Muscle layer of duodenum (tissue), 2 donors: ENCODE results near the gene PLXNC1.
A peak's percentile ranks its signal among the peaks of the same experiment; 100 is the strongest.

Experiments used
- H3K27ac ChIP-seq: one replicate; pipeline ENCODE4 v1.7.0; 2013; ENCODE audit warnings: mild to moderate bottlenecking, low read length
- H3K27me3 ChIP-seq: one replicate; pipeline ENCODE4 v1.7.0; 2013; ENCODE audit warnings: low read depth, mild to moderate bottlenecking, control low read depth, low read length
- H3K36me3 ChIP-seq, 2 donors: one replicate each; pipeline ENCODE4 v1.7.0; 2013; ENCODE audit warnings: low read length in 2 of 2, control low read depth in 1 of 2, mild to moderate bottlenecking in 1 of 2; ENCODE audit not compliant: insufficient read depth in 2 of 2, control insufficient read depth in 1 of 2
- H3K4me1 ChIP-seq, 2 donors: one replicate each; pipeline ENCODE4 v1.7.0; 2013; ENCODE audit warnings: low read length in 2 of 2, mild to moderate bottlenecking in 2 of 2, control low read depth in 1 of 2, moderate library complexity in 1 of 2; ENCODE audit not compliant: insufficient read depth in 2 of 2, control insufficient read depth in 1 of 2
- H3K4me3 ChIP-seq, 2 donors: one replicate each; pipeline ENCODE4 v1.7.0; 2013; ENCODE audit warnings: low read length in 2 of 2, low read depth in 1 of 2, mild to moderate bottlenecking in 1 of 2
- H3K9me3 ChIP-seq, 2 donors: one replicate each; pipeline ENCODE4 v1.7.0; 2013; ENCODE audit warnings: low read length in 2 of 2, control low read depth in 1 of 2, mild to moderate bottlenecking in 1 of 2; ENCODE audit not compliant: control insufficient read depth in 1 of 2
- donor health status: healthy.

The PLXNC1 gene

DNA sequence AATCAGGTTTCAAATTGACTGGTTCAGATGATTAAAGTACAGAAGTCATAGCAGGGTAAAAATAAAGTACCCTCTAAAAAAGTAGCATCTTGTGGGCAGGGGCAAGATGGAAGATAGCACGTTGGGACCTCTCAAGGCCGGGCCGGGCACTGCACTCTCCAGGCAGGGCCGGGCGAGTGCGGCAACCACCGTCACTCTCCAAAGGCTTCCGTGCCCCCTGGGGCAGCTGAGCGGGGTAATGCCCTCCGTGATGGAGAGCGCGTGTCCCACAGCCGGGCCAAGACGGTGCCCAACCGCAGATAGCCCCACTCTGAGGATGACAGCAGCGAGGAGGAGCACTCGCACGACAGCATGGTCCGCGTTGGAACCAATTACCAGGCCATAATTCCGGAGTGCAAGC is 8.6 kb upstream of the PLXNC1 start:
- no peak overlapping the region for H3K27ac ChIP-seq
- no peaks in the 10 kb centered on the region for H3K36me3 ChIP-seq
- no peaks in the 10 kb centered on the region for H3K27me3 ChIP-seq
- H3K4me1 ChIP-seq = no peaks in the 10 kb centered on the region
- H3K9me3 ChIP-seq = no peaks in the 10 kb centered on the region
- H3K4me3 ChIP-seq = no peak overlapping the region

- Histone ChIP-seq H3K27ac (no peak overlapping the region), H3K4me1 (no peaks in the 10 kb centered on the region), H3K27me3 (no peaks in the 10 kb centered on the region), H3K9me3 (no peaks in the 10 kb centered on the region), H3K4me3 (no peak overlapping the region), H3K36me3 (no peaks in the 10 kb centered on the region)
Measured at GRCh38 chr12:94140556-94140955, 7.8 kb upstream of the PLXNC1 start.

DNA sequence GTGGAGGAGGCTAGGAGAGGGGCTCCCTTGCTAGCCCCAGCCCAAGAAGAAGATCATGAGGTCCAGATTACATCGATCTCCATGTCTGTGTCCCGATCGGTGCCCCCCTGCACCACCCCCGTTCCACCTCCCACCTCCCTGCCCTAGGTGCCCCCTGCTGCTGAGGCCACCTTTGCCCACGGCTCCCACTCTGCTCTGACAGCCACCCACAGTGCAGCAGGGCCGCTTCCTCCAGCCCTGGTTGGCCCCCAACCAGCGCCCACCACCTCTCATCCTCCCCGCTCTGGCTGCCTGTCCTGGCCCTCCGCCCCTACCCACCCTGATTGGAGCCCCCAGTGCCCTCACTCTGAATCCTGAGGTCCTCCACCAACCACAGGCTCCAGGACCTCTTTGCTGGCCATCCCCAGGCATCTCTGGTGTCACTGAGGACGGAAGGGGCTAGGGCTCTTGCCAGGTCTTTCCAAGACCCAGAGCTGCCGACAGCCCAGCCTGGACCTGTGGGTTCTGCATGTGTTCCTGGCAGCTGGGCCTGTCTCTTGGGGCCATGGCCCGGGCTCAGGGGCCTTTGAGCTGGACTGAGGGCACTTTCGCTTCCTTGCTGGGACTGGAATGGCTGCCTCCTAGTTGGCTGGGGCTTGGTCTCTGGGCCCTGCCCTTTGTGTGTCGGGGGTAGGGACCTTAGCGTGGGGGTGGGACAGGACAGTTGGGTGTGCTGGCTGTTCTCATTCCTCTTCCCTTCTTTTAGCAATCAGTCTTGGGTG is 7.2 kb upstream of the PLXNC1 start:
- no peaks in the 10 kb centered on the region for H3K4me1 ChIP-seq

GRCh38 chr12:94141892-94142291 is 6.5 kb upstream of the PLXNC1 start:
- no peaks in the 10 kb centered on the region for H3K27me3 ChIP-seq
- H3K27ac ChIP-seq = no peak overlapping the region
- no peak overlapping the region for H3K4me3 ChIP-seq

More for the DNA sequence above, 7.2 kb upstream of the PLXNC1 start:
- H3K27ac ChIP-seq = no peak overlapping the region
- H3K4me3 ChIP-seq = no peak overlapping the region
- no peaks in the 10 kb centered on the region for H3K9me3 ChIP-seq
- no peaks in the 10 kb centered on the region for H3K36me3 ChIP-seq
- no peaks in the 10 kb centered on the region for H3K27me3 ChIP-seq

GRCh38 chr12:94143438-94143837 is 4.9 kb upstream of the PLXNC1 start:
- Histone ChIP-seq H3K27ac (no peak overlapping the region), H3K36me3 (no peaks in the 10 kb centered on the region), H3K4me1 (peaks cover 0 to 5% of the 10 kb centered on the region in 2 donors), H3K9me3 (no peaks in the 10 kb centered on the region), H3K4me3 (no peak overlapping the region), H3K27me3 (peaks cover 7% of the 10 kb centered on the region)

More at GRCh38 chr12:94141892-94142291, 6.5 kb upstream of the PLXNC1 start:
- Histone ChIP-seq H3K36me3 (no peaks in the 10 kb centered on the region), H3K9me3 (no peaks in the 10 kb centered on the region), H3K4me1 (no peaks in the 10 kb centered on the region)

- peaks cover 7% of the 10 kb centered on the region for H3K27me3 ChIP-seq
- H3K4me1 ChIP-seq = peaks cover 0 to 5% of the 10 kb centered on the region in 2 donors
- H3K4me3 ChIP-seq = no peak overlapping the region
- H3K9me3 ChIP-seq = no peaks in the 10 kb centered on the region
- no peaks in the 10 kb centered on the region for H3K36me3 ChIP-seq
- no peak overlapping the region for H3K27ac ChIP-seq
Measured at GRCh38 chr12:94143951-94144350, 4.4 kb upstream of the PLXNC1 start.

DNA sequence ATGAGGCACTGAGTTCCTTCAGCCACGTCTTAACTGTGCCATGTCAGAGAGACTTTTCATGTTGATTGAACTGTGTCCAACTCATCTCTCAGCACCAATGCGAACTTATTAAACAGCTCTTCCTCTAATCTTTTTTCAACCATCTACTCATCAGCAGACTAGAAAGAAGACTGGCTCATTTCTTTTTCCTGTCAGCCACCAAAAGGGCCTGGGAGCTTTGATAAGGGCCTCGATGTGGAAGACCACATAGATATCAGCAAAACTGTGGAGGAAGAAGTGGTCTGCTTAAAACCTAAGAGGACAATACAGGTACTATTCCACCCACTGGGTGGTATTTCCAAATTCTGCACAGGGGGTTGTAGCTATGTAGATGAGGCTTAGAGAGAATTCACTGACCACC is 3.6 kb upstream of the PLXNC1 start:
- peaks cover 7% of the 10 kb centered on the region for H3K27me3 ChIP-seq
- H3K36me3 ChIP-seq = no peaks in the 10 kb centered on the region
- H3K9me3 ChIP-seq = no peaks in the 10 kb centered on the region
- H3K27ac ChIP-seq = no peak overlapping the region
- peaks cover 0 to 13% of the 10 kb centered on the region in 2 donors for H3K4me1 ChIP-seq
- no peak overlapping the region for H3K4me3 ChIP-seq

GRCh38 chr12:94145191-94145983 is 3.0 kb upstream of the PLXNC1 start:
- Histone ChIP-seq H3K27me3 (peaks cover 7% of the 10 kb centered on the region), H3K4me1 (peaks cover 0 to 19% of the 10 kb centered on the region in 2 donors), H3K9me3 (no peaks in the 10 kb centered on the region), H3K4me3 (no peak overlapping the region), H3K36me3 (no peaks in the 10 kb centered on the region), H3K27ac (no peak overlapping the region)

GRCh38 chr12:94146166-94146936 is 2.0 kb upstream of the PLXNC1 start:
- Histone ChIP-seq H3K4me3 (no peak overlapping the region), H3K9me3 (no peaks in the 10 kb centered on the region), H3K27me3 (peaks cover 7% of the 10 kb centered on the region), H3K4me1 (peaks cover 0 to 19% of the 10 kb centered on the region in 2 donors), H3K27ac (no peak overlapping the region), H3K36me3 (no peaks in the 10 kb centered on the region)

GRCh38 chr12:94147387-94147990 is 888 bp upstream of the PLXNC1 start:
- no peaks in the 10 kb centered on the region for H3K9me3 ChIP-seq
- H3K4me1 ChIP-seq = peaks cover 4 to 19% of the 10 kb centered on the region in 2 donors
- H3K27ac ChIP-seq = no peak overlapping the region
- H3K36me3 ChIP-seq = no peaks in the 10 kb centered on the region
- H3K4me3 ChIP-seq = peak overlapping the region; percentile 30 to 81
- peaks cover 7% of the 10 kb centered on the region for H3K27me3 ChIP-seq

GRCh38 chr12:94148739-94149118 is 352 bp downstream of the PLXNC1 start:
- no peak overlapping the region for H3K27ac ChIP-seq
- peaks cover 4 to 19% of the 10 kb centered on the region in 2 donors for H3K4me1 ChIP-seq

More at GRCh38 chr12:94148739-94149118, 352 bp downstream of the PLXNC1 start:
- Histone ChIP-seq H3K36me3 (no peaks in the 10 kb centered on the region), H3K9me3 (no peaks in the 10 kb centered on the region), H3K27me3 (peaks cover 7% of the 10 kb centered on the region), H3K4me3 (peak overlapping the region in 1 of 2 donors; percentile 81)
